ENCODE results near the gene SCRN1. TPM values are rescaled to one million over a fixed set of nuclear protein-coding genes. Genes with fewer than 3 reads are reported as not detected.

SCRN1 gene
- total and polyA plus RNA-seq, 4 donors = 30.8 to 71.9 (median 44.4) TPM

DNA sequence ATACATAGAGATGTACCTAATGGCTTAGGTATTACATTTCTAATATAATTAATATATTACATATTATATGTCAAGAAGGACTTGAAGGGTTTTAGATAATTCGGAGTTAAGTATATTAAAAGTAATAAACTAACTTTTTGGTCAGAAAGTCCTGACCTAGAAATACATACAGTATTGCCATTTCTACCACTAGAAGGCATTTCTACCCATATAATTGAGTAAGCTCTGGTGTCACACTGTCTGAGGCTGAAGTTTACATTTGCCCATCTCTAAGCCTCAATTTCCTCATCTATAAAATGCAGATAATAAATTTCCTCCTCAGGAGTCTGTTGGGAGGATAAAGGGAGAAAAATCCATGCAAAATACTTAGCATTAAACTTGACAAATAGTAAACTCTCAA is 29.8 kb upstream of the SCRN1 start:
- no peaks in the 10 kb centered on the region for H3K36me3 ChIP-seq (ENCODE audit: control insufficient read depth in 1 of 2, insufficient read depth in 2 of 2, low read length in 1 of 2)
- DNase-seq = no peak
- H3K4me3 ChIP-seq (ENCODE audit: low read length in 2 of 2) = no peak overlapping the region
- no peak for ATAC-seq (ENCODE audit: low FRiP score)
- H3K4me1 ChIP-seq (ENCODE audit: control insufficient read depth in 1 of 2, insufficient read depth in 2 of 2, low read length in 2 of 2) = no peaks in the 10 kb centered on the region
- no peaks in the 10 kb centered on the region for H3K9me3 ChIP-seq (ENCODE audit: control insufficient read depth, low read length)
- WGBS, 2 donors = 85 to 91% methylated on average over 1 of the region's 1 CpG
- intact Hi-C loops (cut with DNase I) = no loop called here
- no peaks in the 10 kb centered on the region for H3K27me3 ChIP-seq (ENCODE audit: control insufficient read depth in 1 of 2, insufficient read depth in 2 of 2, low read length in 1 of 2)
- H3K27ac ChIP-seq (ENCODE audit: low read depth in 1 of 2, low read length in 2 of 2) = no peak overlapping the region

DNA sequence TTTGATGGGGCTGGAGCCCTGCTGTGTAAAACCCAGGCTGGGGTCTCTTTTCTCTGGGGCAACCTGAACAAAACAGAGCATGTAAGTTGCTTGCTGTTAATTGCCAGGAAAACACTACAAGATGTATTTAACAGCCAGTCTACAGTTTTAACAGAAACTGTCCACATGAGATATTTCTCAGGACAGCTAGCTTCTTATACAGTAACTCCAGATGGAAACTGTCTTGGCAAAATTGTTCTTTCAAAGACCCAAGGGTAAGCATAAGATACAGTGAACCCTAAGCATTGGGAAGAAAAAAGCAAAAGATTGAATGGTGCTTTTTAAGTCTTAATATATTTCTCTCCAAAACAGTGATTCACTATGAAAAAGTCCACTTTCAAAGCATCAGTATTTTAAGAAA is 28.9 kb upstream of the SCRN1 start:
- no peak overlapping the region for H3K4me3 ChIP-seq (ENCODE audit: low read length in 2 of 2)
- DNase-seq = no peak

DNA sequence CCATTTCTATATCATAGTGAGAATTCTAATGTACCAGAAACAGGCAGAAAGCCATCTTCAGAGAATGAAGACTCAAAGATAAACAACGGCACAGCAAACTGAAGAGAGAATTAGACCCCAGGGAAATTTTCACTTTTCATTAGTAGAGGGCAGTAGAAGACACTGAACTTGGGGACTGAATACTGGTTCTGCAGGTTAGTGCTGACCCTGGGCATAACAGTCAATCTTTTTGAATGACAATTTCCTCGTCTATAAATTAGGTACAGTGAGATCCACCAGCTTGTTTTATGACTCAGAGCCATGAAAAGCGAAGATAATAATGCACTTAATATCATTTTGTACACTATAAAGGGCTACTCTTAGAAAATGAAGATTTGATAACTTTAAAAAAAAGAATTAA is 23.2 kb upstream of the SCRN1 start:
- Histone ChIP-seq H3K4me1 (ENCODE audit: control insufficient read depth in 1 of 2, insufficient read depth in 2 of 2, low read length in 2 of 2) (no peaks in the 10 kb centered on the region), H3K36me3 (ENCODE audit: control insufficient read depth in 1 of 2, insufficient read depth in 2 of 2, low read length in 1 of 2) (no peaks in the 10 kb centered on the region), H3K4me3 (ENCODE audit: low read length in 2 of 2) (no peak overlapping the region), H3K27me3 (ENCODE audit: control insufficient read depth in 1 of 2, insufficient read depth in 2 of 2, low read length in 1 of 2) (no peaks in the 10 kb centered on the region), H3K27ac (ENCODE audit: low read depth in 1 of 2, low read length in 2 of 2) (no peak overlapping the region), H3K9me3 (ENCODE audit: control insufficient read depth, low read length) (no peaks in the 10 kb centered on the region)
- WGBS, 2 donors = 86 to 91% methylated on average over 3 of the region's 3 CpGs
- ATAC-seq (ENCODE audit: low FRiP score) = no peak
- intact Hi-C loops (cut with DNase I) = no loop called here
- DNase-seq = no peak

More for the DNA sequence above, 28.9 kb upstream of the SCRN1 start:
- Histone ChIP-seq H3K4me1 (ENCODE audit: control insufficient read depth in 1 of 2, insufficient read depth in 2 of 2, low read length in 2 of 2) (no peaks in the 10 kb centered on the region), H3K36me3 (ENCODE audit: control insufficient read depth in 1 of 2, insufficient read depth in 2 of 2, low read length in 1 of 2) (no peaks in the 10 kb centered on the region), H3K27ac (ENCODE audit: low read depth in 1 of 2, low read length in 2 of 2) (no peak overlapping the region), H3K9me3 (ENCODE audit: control insufficient read depth, low read length) (no peaks in the 10 kb centered on the region), H3K27me3 (ENCODE audit: control insufficient read depth in 1 of 2, insufficient read depth in 2 of 2, low read length in 1 of 2) (no peaks in the 10 kb centered on the region)
- ATAC-seq (ENCODE audit: low FRiP score) = no peak
- intact Hi-C loops (cut with DNase I) = no loop called here

DNA sequence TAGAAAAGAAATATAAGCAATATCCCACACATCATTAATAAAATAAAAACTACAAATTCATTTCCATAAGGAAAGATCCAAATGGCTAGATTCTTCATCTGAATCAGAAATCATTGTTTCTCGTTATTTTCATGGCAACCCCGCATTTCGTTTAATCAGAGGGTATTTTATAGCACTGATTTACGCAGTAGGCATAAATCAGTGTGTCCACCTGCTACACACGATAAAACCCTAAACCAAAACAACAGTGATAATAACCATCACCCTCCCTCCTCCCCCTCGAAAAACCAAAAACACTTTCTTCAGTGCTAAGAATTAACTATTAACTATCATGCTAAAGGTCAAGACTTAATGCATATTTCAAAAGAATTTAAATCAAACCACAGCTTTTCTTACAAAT is 20.4 kb upstream of the SCRN1 start:
- H3K4me3 ChIP-seq (ENCODE audit: low read length in 2 of 2) = no peak overlapping the region
- no peak for ATAC-seq (ENCODE audit: low FRiP score)

DNA sequence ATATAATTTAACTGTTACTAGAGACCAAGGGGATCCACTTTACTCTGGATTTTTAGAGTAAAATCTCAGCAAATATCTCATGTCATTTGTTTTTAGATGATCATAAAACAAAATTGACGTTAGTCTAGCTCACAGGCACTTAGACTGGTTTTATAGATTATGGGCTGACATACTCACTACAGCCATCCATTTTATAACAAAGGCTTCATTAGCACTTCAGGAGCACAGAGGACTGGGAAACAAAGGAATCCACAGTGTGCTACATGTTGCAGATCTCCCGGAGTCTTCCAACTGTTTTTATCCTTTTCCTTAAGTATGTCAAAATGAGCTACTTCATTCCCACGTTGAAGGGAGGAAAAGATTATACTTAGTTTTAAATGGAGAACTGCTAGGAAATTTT is 15.9 kb upstream of the SCRN1 start:
- WGBS, 2 donors = 65 to 66% methylated on average over 3 of the region's 3 CpGs
- H3K27ac ChIP-seq (ENCODE audit: low read depth in 1 of 2, low read length in 2 of 2) = no peak overlapping the region
- H3K36me3 ChIP-seq (ENCODE audit: control insufficient read depth in 1 of 2, insufficient read depth in 2 of 2, low read length in 1 of 2) = no peaks in the 10 kb centered on the region
- ATAC-seq (ENCODE audit: low FRiP score) (no peak), DNase-seq (no peak)
- H3K4me1 ChIP-seq (ENCODE audit: control insufficient read depth in 1 of 2, insufficient read depth in 2 of 2, low read length in 2 of 2) = no peaks in the 10 kb centered on the region
- no peak overlapping the region for H3K4me3 ChIP-seq (ENCODE audit: low read length in 2 of 2)
- intact Hi-C loops (cut with DNase I) = no loop called here
- H3K9me3 ChIP-seq (ENCODE audit: control insufficient read depth, low read length) = no peaks in the 10 kb centered on the region
- H3K27me3 ChIP-seq (ENCODE audit: control insufficient read depth in 1 of 2, insufficient read depth in 2 of 2, low read length in 1 of 2) = no peaks in the 10 kb centered on the region

More for the DNA sequence above, 20.4 kb upstream of the SCRN1 start:
- 83 to 86% methylated on average over 6 of the region's 6 CpGs for WGBS, 2 donors
- Histone ChIP-seq H3K27ac (ENCODE audit: low read depth in 1 of 2, low read length in 2 of 2) (no peak overlapping the region), H3K27me3 (ENCODE audit: control insufficient read depth in 1 of 2, insufficient read depth in 2 of 2, low read length in 1 of 2) (no peaks in the 10 kb centered on the region), H3K36me3 (ENCODE audit: control insufficient read depth in 1 of 2, insufficient read depth in 2 of 2, low read length in 1 of 2) (no peaks in the 10 kb centered on the region), H3K4me1 (ENCODE audit: control insufficient read depth in 1 of 2, insufficient read depth in 2 of 2, low read length in 2 of 2) (no peaks in the 10 kb centered on the region), H3K9me3 (ENCODE audit: control insufficient read depth, low read length) (no peaks in the 10 kb centered on the region)
- intact Hi-C loops (cut with DNase I) = no loop called here
- no peak for DNase-seq

DNA sequence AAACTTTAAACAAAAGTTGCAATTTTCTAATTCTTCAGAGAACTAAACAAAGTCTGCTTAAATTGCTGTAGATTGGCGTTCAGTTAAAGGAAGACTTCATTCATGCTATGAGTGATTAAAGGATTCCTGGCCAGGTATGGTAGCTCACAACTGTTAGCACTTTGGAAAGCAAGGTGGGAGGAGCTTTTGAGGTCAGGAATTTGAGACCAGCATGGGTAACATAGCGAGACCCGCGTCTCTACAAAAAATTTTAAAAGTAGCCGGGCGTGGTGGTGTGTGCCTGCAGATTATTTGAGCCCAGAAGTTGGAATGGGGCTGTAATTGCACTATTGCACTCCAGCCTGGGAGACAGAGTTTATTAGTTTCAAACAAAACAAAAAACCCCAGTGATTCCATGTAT is 13.5 kb upstream of the SCRN1 start:
- ATAC-seq (ENCODE audit: low FRiP score) = no peak
- intact Hi-C loops (cut with DNase I) = no loop called here
- H3K4me1 ChIP-seq (ENCODE audit: control insufficient read depth in 1 of 2, insufficient read depth in 2 of 2, low read length in 2 of 2) = no peaks in the 10 kb centered on the region
- 74 to 75% methylated on average over 6 of the region's 6 CpGs for WGBS, 2 donors
- no peaks in the 10 kb centered on the region for H3K27me3 ChIP-seq (ENCODE audit: control insufficient read depth in 1 of 2, insufficient read depth in 2 of 2, low read length in 1 of 2)
- no peaks in the 10 kb centered on the region for H3K36me3 ChIP-seq (ENCODE audit: control insufficient read depth in 1 of 2, insufficient read depth in 2 of 2, low read length in 1 of 2)
- H3K27ac ChIP-seq (ENCODE audit: low read depth in 1 of 2, low read length in 2 of 2) = no peak overlapping the region
- H3K9me3 ChIP-seq (ENCODE audit: control insufficient read depth, low read length) = no peaks in the 10 kb centered on the region
- no peak overlapping the region for H3K4me3 ChIP-seq (ENCODE audit: low read length in 2 of 2)
- DNase-seq = no peak

DNA sequence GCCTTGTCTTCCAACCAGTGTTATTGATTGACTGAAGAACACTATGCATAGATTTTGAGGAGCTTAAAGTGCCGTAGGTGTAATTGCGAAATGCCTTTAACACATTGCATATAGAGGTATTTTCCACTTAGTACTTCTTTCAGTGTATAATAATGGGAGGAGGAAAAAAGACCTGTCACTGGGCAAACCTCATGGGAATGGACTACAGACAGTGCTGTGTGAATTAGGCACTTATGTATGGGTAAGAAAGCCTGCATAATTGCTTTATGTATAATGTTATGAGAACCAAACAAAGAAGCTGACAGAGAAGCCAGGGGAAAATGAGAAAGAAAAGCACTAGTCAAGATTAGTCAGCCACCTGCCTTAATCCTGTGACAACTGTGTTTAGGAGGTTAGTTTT is 12.4 kb upstream of the SCRN1 start:
- WGBS, 2 donors = 97 to 98% methylated on average over 2 of the region's 2 CpGs
- Histone ChIP-seq H3K4me3 (ENCODE audit: low read length in 2 of 2) (no peak overlapping the region), H3K36me3 (ENCODE audit: control insufficient read depth in 1 of 2, insufficient read depth in 2 of 2, low read length in 1 of 2) (no peaks in the 10 kb centered on the region), H3K4me1 (ENCODE audit: control insufficient read depth in 1 of 2, insufficient read depth in 2 of 2, low read length in 2 of 2) (no peaks in the 10 kb centered on the region), H3K27ac (ENCODE audit: low read depth in 1 of 2, low read length in 2 of 2) (no peak overlapping the region), H3K9me3 (ENCODE audit: control insufficient read depth, low read length) (no peaks in the 10 kb centered on the region), H3K27me3 (ENCODE audit: control insufficient read depth in 1 of 2, insufficient read depth in 2 of 2, low read length in 1 of 2) (no peaks in the 10 kb centered on the region)
- ATAC-seq (ENCODE audit: low FRiP score) (no peak), DNase-seq (no peak)
- intact Hi-C loops (cut with DNase I) = no loop called here

DNA sequence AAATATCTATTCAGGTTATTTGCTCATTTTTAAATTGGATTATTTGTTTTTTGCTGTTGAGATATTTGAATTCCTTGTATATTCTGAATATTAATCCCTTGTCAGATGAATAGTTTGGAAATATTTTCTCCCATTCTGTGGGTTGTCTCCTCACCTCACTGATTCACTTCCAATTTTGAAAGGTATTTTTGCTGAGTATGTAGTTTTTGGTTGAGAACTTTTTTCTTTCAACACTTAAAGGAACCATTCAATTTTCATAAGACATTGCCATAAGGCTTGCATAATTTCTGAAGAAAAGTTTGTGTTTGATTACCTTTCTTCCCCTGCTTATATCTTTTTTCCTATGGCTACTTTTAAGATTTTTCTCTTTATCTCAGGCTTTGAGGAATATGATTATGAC is 8.9 kb upstream of the SCRN1 start:
- DNase-seq (no peak), ATAC-seq (ENCODE audit: low FRiP score) (no peak)
- Histone ChIP-seq H3K36me3 (ENCODE audit: control insufficient read depth in 1 of 2, insufficient read depth in 2 of 2, low read length in 1 of 2) (no peaks in the 10 kb centered on the region), H3K4me1 (ENCODE audit: control insufficient read depth in 1 of 2, insufficient read depth in 2 of 2, low read length in 2 of 2) (no peaks in the 10 kb centered on the region), H3K9me3 (ENCODE audit: control insufficient read depth, low read length) (peaks cover 1% of the 10 kb centered on the region), H3K27me3 (ENCODE audit: control insufficient read depth in 1 of 2, insufficient read depth in 2 of 2, low read length in 1 of 2) (no peaks in the 10 kb centered on the region), H3K27ac (ENCODE audit: low read depth in 1 of 2, low read length in 2 of 2) (no peak overlapping the region), H3K4me3 (ENCODE audit: low read length in 2 of 2) (no peak overlapping the region)
- intact Hi-C loops (cut with DNase I) = no loop called here

DNA sequence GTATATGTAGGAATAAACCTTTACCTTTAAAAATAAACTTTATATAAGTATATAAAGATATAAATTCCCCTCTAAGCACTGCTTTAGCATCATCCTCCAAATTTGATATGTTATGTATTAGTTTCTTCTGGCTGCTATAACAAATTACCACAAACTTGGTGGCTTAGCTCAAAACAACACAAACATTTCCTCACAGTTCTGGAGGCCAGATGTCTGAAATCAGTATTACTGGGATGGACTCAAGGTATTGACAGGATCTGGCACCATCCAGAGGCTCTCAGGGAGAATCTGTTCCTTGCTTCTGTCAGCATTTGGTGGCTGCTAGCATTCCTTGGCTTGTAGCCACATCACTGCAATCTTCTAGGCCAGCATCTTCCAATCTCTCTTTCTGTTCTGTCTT is 6.7 kb upstream of the SCRN1 start:
- H3K9me3 ChIP-seq (ENCODE audit: control insufficient read depth, low read length) = peaks cover 2% of the 10 kb centered on the region
- intact Hi-C loops (cut with DNase I) = no loop called here
- H3K27ac ChIP-seq (ENCODE audit: low read depth in 1 of 2, low read length in 2 of 2) = no peak overlapping the region
- ATAC-seq (ENCODE audit: low FRiP score) = no peak
- H3K36me3 ChIP-seq (ENCODE audit: control insufficient read depth in 1 of 2, insufficient read depth in 2 of 2, low read length in 1 of 2) = no peaks in the 10 kb centered on the region
- H3K27me3 ChIP-seq (ENCODE audit: control insufficient read depth in 1 of 2, insufficient read depth in 2 of 2, low read length in 1 of 2) = no peaks in the 10 kb centered on the region
- H3K4me3 ChIP-seq (ENCODE audit: low read length in 2 of 2) = no peak overlapping the region
- H3K4me1 ChIP-seq (ENCODE audit: control insufficient read depth in 1 of 2, insufficient read depth in 2 of 2, low read length in 2 of 2) = no peaks in the 10 kb centered on the region
- DNase-seq = no peak

DNA sequence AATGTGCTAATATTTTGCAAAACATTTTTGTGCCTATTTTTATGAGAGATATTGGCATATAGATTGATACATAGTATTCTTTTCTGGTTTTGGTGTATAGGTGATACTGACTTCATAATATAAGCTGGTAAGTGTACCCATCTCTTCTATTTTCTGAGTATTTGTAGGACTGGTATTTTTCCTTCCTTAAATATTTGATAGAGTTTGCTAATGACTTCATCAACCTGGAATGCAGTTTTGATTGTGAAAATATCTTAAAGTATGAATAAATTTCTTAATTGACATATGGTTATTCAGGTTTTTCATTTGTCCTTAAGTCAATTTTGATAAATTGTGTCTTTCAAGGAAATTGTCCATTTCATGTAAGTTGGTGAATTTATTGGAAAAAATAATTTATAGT is 6.1 kb upstream of the SCRN1 start:
- Histone ChIP-seq H3K27ac (ENCODE audit: low read depth in 1 of 2, low read length in 2 of 2) (no peak overlapping the region), H3K9me3 (ENCODE audit: control insufficient read depth, low read length) (peaks cover 2% of the 10 kb centered on the region), H3K4me3 (ENCODE audit: low read length in 2 of 2) (no peak overlapping the region), H3K36me3 (ENCODE audit: control insufficient read depth in 1 of 2, insufficient read depth in 2 of 2, low read length in 1 of 2) (no peaks in the 10 kb centered on the region), H3K27me3 (ENCODE audit: control insufficient read depth in 1 of 2, insufficient read depth in 2 of 2, low read length in 1 of 2) (no peaks in the 10 kb centered on the region), H3K4me1 (ENCODE audit: control insufficient read depth in 1 of 2, insufficient read depth in 2 of 2, low read length in 2 of 2) (no peaks in the 10 kb centered on the region)
- intact Hi-C loops (cut with DNase I) = no loop called here
- no peak for DNase-seq
- no peak for ATAC-seq (ENCODE audit: low FRiP score)

Measured in aorta (tissue), 5 donors.